Measurements from ENCODE around the gene CFAP107. TPM values are rescaled to one million over a fixed set of nuclear protein-coding genes. Genes with fewer than 3 reads are reported as not detected.

Gene CFAP107
- total and polyA plus RNA-seq, 2 of the 4 experiments (the other 2 are of a cell fraction), result not detected

- CTCF ChIA-PET, result no interaction called here
- intact Hi-C loops (cut with micrococcal nuclease), result no loop called here
- peaks cover 24% of the 10 kb centered on the region for H3K9me3 ChIP-seq (ENCODE audit: control insufficient read depth, insufficient read depth, low read length)
- no peak overlapping the region for H4K8ac ChIP-seq (ENCODE audit: low read depth in 2 of 2, low read length in 2 of 2)
- H2BK120ac ChIP-seq (ENCODE audit: low read depth, low read length), result no peak overlapping the region
- TF ChIP-seq MXI1 (IDR thresholded peaks at IDR 0.05; ENCODE audit: borderline replicate concordance, low read depth, low read length) (no peak), RCOR1 (IDR thresholded peaks at IDR 0.05; ENCODE audit: insufficient replicate concordance, low read length) (no peak), CEBPB (IDR thresholded peaks at IDR 0.05; ENCODE audit: low read depth, low read length) (no peak), RAD21 (IDR thresholded peaks at IDR 0.05; ENCODE audit: low read length) (no peak), NFE2L2 (IDR thresholded peaks at IDR 0.05; ENCODE audit: low read depth, low read length) (no peak), POLR2A (IDR thresholded peaks at IDR 0.05; ENCODE audit: low read depth, low read length) (no peak), CHD1 (IDR thresholded peaks at IDR 0.05; ENCODE audit: low read depth, low read length) (no peak), CTCF (conservative IDR thresholded peaks at IDR 0.05; ENCODE audit: low read depth, low read length) (no peak), MAFK (IDR thresholded peaks at IDR 0.05; ENCODE audit: low read depth, low read length) (no peak), ELK1 (IDR thresholded peaks at IDR 0.05; ENCODE audit: borderline replicate concordance, low read depth, low read length) (no peak), RFX5 (IDR thresholded peaks at IDR 0.05; ENCODE audit: low read depth, low read length) (no peak), SMC3 (IDR thresholded peaks at IDR 0.05; ENCODE audit: low read depth, low read length) (no peak), BHLHE40 (IDR thresholded peaks at IDR 0.05; ENCODE audit: low read depth, low read length) (no peak), USF2 (IDR thresholded peaks at IDR 0.05; ENCODE audit: low read depth, low read length) (no peak), MAZ (IDR thresholded peaks at IDR 0.05; ENCODE audit: borderline replicate concordance, low read depth, low read length) (no peak), FOS (IDR thresholded peaks at IDR 0.05; ENCODE audit: low read depth, low read length) (no peak)
- H2BK5ac ChIP-seq (ENCODE audit: low read depth, low read length, poor library complexity, severe bottlenecking), result no peak overlapping the region
- H2AK9ac ChIP-seq (replicated peaks; ENCODE audit: low read depth, low read length, poor library complexity), result no peak overlapping the region
- in situ Hi-C loops (cut with MboI; ENCODE audit: low sequenced_read_pairs), result no loop called here
- no TSS peak for BruUV-seq (replicated peaks)
- H2AFZ ChIP-seq (replicated peaks; ENCODE audit: low read length, poor library complexity), result no peak overlapping the region
- ATAC-seq (ENCODE audit: low read depth) (no peak), DNase-seq (no peak)
- dilution Hi-C loops (cut with HindIII; ENCODE audit: low sequenced_read_pairs, unreplicated experiment), result no loop called here
- H3K23ac ChIP-seq (ENCODE audit: low read depth, low read length), result no peak overlapping the region
- H3K27ac ChIP-seq (ENCODE audit: insufficient read depth, low read length), result no peak overlapping the region
- no peak overlapping the region for H3K4me3 ChIP-seq (ENCODE audit: insufficient read depth, low read depth, low read length)
- no peak overlapping the region for H2AK5ac ChIP-seq (ENCODE audit: low read depth, low read length)
- H3K56ac ChIP-seq (ENCODE audit: extremely low read depth, insufficient read depth, low read length), result no peak overlapping the region
- no peak overlapping the region for H3K4me2 ChIP-seq (ENCODE audit: low read depth, low read length)
- H3K14ac ChIP-seq (replicated peaks; ENCODE audit: low read depth, low read length), result no peak overlapping the region
- H3K9ac ChIP-seq (ENCODE audit: low read depth, low read length), result no peak overlapping the region
- H3K4ac ChIP-seq (ENCODE audit: low read depth, low read length), result no peak overlapping the region
- no peaks in the 10 kb centered on the region for H4K20me1 ChIP-seq (ENCODE audit: insufficient read depth, low read length)
- no peaks in the 10 kb centered on the region for H3K9me1 ChIP-seq (ENCODE audit: insufficient read depth, low read length)
- H3K18ac ChIP-seq (ENCODE audit: low read depth, low read length), result no peak overlapping the region
- H2BK15ac ChIP-seq (ENCODE audit: low read depth, low read length), result no peak overlapping the region
- H3K36me3 ChIP-seq (ENCODE audit: control insufficient read depth, insufficient read depth, low read length), result no peaks in the 10 kb centered on the region
- no peaks in the 10 kb centered on the region for H3K27me3 ChIP-seq (ENCODE audit: control insufficient read depth, insufficient read depth, low read length)
- H4K91ac ChIP-seq (ENCODE audit: insufficient read depth, low read depth, low read length), result no peak overlapping the region
- POLR2A ChIA-PET (ENCODE audit: unreplicated experiment), result no interaction called here
- 92% methylated on average over 4 of the region's 15 CpGs; no CpG with 5 or more reads in 1 of the 2 experiments for WGBS, 2 experiments (ENCODE audit: extremely low coverage in 2 of 2, insufficient read length in 1 of 2)
- no peak overlapping the region for H2BK20ac ChIP-seq (ENCODE audit: low read depth, low read length)
- H4K5ac ChIP-seq (ENCODE audit: low read depth, low read length), result no peak overlapping the region
- H3K79me1 ChIP-seq (ENCODE audit: low read depth in 1 of 2, low read length in 2 of 2), result no peaks in the 10 kb centered on the region
- H3K4me1 ChIP-seq (ENCODE audit: control insufficient read depth, insufficient read depth, low read length), result no peaks in the 10 kb centered on the region
Measured at GRCh38 chr1:12776801-12777557, 31.0 kb downstream of the CFAP107 start.

Measured in IMR-90 (cell line).